ENCODE measurements around the gene YES1.
A peak's percentile ranks its signal among the peaks of the same experiment; 100 is the strongest.
"Not testable (repeated sequence)": the region's sequence is repeated elsewhere in the genome, so short reads cannot be mapped to it uniquely, and the experiment has no call there.

The YES1 gene

DNA sequence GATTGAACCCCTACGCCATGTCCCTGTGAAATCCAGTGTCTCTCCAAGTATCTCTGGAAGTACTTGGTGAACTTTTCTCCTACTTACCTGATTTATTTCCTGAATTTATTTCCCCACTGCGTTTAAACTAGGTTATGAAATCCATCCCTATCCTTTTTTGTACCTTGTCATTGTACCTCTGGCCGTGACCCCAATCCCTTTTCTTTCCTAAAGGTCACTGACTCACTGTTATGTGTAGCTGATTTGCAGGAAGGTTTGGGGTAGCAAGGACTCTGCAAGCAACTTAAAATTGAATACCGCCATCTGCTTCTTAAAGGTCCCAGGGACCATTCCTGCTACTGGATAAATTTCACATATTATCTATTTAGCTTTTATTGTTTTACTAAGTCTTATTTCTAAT lies 95.0 kb downstream of the YES1 start:
- no peak for DNase-seq

DNA sequence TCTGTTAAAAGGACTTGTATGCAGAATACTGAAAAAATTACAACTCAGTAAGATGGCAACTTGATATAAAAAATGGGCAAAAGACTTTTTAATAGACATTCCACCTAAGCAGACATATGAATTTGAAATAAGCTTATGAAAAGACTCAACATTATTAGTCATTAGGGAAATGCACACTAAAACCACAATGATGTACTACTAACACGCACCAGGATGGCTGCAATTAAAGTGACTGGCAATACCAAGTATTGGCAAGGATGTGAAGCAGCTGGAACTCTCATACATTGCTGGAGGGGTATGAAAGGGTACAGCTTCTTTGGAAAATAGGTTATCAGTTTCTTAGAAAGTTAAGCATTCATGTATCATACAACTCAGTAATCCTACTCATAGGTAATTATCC lies 96.4 kb downstream of the YES1 start:
- DNase-seq: peak; percentile 76

DNA sequence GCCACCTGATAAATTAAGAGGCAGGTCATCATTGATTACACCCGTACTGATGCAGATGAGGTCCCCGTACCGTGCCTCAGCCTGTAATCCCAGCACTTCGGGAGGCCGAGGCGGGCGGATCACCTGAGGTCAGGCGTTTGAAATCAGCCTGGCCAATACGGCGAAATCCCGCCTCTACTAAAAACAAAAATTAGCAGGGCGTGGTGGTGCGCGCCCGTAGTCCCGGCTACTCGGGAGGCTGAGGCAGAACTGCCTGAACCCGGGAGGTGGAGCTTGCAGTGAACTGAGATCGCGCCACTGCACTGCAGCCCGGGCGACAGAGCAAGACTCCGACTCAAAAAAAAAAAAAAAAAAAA lies 98.9 kb downstream of the YES1 start:
- DNase-seq: no peak

DNA sequence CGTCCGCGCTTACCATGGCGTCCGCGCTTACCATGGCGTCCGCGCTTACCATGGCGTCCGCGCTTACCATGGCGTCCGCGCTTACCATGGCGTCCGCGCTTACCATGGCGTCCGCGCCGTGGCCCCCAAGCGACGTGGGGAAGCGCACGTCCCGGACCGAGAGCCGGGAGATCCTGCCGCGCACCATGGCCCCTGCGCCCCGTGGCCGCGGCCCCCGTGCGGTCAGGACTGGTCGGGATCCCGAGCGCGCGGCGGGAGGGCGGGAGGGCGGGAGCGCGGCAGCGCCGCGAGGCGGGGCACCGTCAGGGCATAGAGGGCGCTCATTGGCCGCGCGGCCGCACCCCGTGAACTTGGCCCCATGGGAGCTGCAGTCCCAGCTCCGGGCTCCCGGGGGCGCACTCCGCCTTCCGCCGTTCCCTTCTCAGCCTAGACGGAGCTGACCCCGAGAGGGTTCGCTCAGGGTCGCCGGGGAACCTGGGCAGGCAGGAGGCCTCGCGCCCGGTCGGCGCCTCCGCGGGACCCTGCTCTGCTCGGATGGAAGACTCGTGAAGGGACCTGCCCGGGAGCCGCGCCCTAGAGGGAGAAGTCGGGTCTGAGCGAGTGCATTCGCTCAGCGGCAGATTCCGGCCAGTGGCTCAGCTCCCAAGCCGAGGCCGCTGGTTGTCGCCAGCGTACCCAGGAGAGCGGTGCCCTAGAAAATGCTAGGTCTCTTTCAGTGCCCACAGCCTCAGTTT lies 99.5 kb downstream of the YES1 start, which contains the start of gene ENOSF1:
ENOSF1 (minus strand) TSS at position 230 of the 734 bp plus-strand sequence; CDS start at position 187, 43 bp downstream.
- peak; percentile 89 for DNase-seq

DNA sequence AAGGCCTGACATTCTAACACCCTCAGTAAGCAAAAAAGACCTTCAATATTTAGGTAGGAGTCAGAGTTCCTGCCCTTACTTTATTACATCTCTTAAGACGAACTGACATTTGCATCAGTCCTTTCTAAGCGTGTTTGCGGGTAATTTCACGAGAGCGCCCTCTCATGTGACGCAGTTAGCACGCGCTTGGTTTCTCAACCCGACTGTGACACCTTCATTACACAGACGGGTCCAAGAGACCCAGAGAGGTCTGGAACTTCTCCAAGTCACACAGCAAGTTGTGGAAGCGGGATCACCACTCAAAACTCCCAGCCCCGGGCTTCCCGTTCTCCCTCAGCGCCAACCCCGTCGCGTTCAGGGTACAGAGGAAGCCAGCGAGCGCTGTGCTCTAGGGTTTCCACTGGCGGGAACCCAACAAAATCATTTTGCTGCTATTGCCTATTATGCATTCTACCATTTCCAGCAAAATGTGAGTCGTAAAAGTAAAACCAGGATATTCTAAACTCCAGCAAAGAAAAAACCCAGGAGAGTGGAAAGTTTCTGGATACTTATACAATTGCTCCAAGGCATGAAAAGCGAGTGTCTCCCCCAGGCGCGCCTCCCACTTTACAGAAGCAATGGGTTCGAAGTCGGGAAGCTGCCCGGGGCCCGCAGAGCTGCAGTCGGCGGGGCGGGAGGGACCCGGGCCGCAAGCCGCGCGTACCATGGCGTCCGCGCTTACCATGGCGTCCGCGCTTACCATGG lies 100.2 kb downstream of the YES1 start:
- DNase-seq: peak; percentile 83

DNA sequence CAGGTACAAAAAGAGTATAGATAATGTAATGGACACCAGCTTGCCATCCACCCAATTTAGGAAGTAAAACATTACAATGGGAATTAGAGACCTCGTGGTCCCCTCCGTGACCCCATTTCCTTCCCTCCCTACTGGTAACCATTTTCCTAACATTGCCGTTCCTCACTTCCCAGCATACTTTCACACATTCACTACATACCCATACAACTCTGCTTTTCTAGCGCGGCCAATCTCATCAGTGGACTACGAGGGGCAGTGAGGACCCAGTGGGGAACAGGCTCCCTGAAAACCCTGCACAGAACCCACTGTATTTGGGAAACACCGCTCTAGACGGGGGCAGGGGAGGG lies 100.8 kb downstream of the YES1 start:
- no peak for DNase-seq

DNA sequence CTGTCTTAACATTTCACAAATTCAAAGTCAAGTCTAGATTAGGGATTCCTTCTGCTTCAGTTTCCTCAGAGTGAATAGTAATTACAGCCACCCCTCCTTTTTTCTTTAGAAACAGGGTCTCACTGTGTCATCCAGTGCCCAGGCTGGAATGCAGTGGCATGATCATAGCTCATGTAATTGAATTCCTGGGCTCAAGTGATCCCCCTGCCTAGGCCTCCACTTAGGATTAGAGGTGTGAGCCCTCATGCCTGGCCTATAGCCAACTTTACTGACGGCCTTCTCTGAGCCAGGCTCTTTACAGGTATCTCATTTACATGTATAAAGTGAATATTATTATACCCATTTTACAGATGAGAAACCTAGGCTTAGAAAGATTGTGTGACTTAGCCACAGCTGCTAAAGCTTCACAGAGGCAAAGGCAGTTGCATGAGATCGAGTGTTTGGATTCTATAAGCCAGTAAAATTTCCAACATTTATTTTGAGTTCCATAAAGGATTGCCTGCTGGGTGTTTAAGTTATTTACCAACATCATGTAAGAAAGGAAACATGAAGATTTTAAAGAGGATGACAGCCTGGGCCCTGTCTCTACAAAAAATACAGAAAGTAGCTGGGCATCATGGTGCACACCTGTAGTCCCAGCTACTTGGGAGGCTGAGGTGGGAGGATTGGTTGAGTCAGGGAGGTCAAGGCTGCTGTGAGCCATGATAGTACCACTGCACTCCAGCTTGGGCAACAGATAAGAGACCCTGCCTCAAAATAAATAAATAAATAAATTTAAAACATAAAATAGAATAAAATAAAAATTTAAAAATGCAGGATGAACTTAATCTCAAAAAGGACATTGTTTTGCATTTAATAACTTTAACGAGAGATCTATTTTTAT lies 101.4 kb downstream of the YES1 start:
- no peak for DNase-seq

DNA sequence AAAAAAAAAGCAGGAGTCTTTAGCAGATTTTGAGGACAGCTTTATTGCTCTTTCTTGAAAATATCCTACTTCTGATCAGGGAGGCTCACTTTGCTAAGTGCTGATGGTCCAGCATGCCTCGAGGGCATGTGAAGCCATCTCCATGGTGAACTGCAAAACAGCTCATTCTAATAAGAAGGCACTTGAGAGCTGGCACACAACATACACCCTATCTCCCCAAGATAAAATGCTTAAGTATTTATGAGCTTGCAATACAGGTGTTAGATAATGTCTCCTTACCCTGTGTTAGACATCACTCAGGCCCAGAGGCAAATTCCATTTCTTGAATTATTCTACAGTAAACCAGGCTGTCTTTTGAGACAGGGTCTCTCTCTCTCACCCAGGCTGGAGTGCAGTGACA lies 102.3 kb downstream of the YES1 start:
- DNase-seq: no peak

DNA sequence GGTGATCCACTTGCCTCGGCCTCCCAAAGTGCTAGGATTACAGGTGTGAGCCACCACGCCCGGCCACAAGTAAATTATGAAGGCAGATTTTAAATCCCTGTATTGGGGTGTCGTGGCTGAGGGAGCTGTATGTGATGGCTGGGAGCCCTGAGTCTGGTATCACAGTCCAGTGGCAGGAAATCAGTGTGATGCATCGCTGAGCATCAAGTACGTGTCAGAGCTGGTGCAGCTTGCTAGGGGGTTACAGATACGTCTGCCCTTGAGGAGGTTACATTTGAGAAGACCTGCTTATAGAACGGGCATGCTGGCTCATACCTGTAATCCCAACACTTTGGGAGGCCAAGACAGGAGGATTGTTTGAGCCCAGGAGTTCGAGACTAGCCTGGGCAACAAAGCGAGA lies 103.9 kb downstream of the YES1 start:
- DNase-seq: no peak

DNA sequence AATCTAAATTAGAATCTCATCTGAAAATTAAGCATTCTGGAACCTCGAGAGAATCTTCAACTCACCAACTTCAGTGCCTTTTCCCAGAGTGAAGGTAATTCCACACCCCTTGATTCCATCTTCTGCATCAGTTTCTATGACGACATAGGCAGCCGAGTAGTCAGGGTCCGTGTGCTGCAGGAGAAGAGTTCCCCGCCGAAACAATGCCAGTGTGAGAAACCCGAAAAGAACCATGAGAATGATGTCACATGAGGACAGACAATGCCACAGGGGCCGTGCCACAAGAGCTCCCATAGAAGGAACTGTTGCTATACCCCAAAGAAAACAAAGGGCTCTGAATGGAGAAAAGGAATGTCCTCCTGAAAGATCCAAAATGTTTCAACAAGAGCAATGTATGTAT lies 105.6 kb downstream of the YES1 start:
- no peak for DNase-seq

DNA sequence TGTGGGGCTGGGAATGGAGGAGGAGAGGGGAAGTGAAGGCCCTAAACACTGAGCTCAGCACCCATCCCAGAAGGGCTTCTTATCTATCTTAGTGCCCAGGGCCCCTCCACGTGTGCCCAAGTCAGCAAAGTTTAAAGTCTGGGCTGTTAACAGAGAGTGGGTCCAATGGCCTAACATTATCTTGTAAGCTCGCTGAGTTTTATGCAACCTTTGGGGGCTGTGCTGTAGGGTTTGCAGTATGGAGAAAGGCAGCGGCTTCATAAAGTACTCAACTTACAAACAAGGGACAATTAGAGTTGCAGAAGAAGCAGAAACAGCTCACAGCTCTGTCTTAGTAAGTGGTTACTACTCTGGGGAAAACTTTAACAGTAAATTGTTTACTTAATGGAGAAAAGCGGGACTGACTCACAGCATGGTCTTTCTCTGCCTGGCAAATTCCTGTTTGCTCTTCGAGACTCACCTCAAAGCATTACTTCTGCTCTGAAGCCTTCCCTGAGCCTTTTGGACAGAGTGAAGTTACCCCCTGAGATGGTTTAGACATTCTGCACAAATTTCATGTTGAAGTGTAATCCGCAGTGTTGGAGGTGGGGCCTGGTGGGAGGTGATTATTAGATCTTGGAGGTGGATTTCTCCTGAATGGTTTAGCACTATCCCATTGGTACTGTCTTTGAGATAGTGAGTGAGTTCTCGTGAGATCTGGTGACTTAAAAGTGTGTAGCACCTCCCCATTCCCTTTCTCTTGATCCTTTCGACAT lies 108.7 kb downstream of the YES1 start:
- peak; percentile 54 for DNase-seq

DNA sequence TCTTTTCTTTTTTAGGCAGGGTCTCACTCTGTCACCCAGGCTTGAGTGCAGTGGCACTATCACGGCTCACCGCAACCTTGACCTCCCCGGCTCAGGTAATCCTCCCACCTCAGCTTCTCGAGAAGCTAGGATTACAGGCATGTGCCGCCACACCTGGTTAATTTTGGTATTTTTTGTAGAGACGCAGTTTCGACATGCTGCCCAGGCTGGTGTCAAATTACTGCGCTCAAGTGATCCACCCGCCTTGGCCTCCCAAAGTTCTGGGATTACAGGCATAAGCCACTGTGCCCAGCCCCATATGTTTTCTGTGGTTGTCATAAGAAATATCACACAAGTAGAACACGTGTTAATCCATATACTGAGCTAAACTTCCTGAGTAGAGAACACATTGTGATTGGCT lies 114.2 kb downstream of the YES1 start:
- DNase-seq: no peak

DNA sequence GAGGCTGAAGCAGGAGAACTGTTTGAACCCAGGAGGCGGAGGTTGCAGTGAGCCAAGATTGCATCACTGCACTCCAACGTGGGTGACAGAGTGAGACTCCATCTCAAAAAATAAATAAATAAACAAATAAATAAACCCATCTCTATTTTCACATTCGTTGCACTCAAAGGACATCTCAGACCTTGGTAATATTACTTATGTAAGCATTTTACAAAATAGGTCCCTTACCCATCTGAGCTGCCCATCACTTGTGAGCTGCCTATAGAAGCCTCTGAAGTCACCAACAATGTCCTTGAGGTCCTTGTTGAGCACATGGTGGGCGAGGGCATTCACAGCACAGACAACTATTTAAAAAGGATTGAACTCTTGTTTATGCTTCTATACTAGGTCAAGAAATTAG lies 115.0 kb downstream of the YES1 start:
- no peak for DNase-seq

DNA sequence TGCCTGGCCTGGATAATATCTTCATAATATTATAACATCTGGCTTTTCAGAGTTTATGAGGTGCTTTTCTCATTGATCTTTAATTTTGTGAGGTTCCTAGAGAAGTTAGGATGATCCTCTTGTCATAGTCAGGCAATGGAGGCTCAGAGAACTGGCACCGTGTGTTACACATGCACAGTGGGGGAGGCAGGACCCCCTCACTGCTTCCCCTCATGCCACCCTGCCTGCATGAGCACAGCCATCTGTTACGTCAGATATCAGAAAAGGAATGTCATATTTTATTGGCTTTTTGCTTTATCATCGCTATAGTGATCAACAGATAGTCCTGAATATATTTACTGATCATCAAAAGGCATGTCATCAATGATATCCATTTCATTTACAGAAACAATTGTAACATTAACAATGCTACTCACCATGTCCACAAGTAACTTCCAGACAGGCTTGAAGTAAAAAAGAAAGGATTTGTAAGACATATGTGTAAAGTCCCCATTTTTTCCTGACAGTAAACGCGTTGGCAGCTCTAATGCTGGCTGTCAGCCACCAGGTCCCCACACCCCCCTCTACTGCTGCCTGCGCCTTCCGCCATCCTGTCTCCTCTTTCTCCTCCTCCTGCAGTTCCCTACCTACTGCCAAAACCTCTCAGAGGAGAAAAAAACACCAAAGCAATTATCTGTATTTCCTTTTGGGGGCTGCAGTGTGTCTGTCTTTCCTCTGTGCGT lies 118.4 kb downstream of the YES1 start:
- no peak for DNase-seq

DNA sequence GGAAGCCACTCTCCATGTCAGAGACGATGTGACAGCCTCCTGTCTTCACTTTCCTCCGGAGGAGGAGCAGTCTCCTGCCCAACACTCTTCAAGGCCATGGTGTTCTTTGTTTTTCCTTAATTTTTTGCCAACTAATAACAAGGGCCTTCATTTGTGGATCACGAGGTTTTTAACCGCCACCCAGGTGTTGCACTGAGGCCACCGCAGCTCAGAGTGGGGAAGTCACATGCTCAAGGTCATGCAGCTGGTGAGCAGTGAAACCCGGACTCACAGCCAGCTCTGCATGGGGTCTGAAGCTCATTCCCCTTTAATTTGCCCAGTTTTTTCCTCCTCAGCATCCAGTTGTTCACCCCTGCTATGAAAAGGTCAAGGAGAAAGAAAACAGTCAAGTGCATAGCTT lies 119.2 kb downstream of the YES1 start:
- no peak for DNase-seq

DNA sequence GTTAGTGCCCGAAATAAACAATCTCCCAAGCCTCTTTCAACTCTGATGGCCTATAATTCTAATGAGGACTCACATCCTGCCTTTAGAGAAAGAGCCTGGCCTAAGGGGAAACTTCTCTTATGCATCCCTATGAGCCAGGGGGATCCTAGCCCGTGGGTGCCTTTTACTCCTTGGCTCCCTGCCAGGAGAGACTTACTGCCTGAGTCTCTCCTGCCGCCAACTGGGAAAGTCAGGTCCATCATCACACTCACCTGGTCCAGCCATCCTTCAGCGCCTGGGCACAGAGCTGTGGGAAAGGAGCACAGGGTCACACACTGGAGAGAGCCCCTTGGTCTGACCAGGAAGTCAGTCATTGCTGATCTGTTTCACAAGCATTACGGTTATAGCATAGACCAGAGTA lies 123.7 kb downstream of the YES1 start:
- DNase-seq: no peak

DNA sequence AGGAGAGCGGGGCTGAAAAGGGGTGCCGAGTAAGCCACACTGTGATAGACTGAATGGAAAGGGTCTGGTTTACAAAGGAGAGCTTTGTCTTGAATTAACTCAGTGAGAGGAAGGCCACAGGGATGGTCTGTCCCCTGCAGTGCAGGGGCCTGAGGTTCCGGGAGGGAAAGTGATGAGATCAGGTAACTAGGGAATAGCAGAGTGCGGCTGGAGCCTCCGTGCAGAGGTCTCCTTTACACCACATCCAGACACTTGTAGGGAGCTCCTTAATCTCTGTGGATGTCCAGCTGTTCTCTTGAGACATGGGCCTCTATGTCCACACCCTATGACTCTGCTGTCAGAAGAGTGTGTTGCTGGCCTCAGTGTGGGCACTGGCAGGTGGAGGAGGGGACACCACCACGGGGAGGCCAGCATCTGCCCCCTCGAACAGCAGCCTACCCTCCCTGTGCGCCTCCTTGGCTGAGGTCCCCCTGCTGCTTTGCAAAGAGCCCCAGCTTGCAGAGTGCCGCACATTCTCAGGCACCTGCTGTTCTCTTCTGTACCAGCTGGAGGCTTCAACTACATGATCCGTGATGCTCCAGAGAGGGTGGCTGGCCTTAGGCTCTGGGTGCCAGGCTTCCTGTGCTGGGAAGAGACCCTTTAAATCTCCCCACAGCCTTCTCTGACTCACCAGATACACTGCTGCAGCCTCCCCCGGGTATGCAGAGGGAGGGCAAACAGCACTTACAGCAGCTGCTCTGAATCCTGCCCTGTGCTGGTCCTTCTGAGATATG lies 125.5 kb downstream of the YES1 start:
- DNase-seq: no peak

DNA sequence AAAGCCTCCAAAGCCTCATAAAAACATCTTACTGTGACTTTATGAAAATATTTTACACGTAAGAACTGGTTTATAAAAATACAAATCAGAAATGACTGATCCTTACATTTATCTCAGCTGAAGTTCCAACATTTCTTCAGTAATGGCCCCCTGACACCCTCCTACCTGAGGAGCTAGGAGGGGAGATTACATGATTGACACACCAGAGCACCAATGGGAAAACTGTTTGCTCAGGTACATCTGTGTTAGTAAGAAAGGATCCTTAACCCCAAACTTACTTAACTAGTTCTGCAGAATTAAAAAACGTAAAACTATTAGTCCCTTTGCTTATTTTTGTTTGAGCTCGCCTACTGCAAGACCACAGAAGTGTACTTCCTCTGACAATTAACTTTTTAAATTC lies 126.6 kb downstream of the YES1 start:
- DNase-seq: no peak

DNA sequence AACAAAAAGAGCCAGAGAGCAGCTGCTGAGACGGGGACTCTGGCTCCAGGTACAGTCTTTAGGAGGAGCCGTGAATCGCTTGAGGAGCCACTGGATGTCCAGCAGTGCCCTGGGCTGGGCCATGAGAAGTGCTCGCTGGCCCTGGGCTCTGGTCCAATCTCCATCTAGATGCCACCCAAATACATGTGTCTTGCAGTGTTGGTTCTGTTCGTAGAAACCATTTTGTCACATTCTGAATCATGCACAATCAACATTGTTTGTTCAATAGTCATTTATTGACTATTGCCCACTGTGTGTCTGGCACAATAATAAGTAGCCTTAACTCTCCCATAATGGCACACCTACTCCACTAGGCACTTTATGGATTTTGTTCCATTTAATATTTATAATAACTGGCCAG lies 128.5 kb downstream of the YES1 start:
- no peak for DNase-seq

DNA sequence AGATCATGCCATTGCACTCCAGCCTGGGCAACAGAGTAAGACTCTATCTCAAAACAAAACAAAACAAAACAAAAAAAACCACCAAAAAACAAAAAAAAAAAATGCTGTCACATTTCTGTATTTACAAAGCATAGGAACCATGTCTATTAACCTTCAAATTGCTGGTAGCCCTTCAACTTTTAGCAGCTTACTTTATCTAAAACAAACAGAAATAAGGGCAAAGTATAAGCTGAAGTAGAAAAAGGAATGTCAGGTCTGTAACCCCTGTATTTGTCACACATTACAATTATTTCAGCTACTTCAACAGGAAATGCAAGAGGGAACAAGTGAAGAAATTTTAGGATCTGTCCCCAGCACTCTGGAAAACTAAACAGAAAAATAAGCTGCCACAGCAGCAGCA lies 129.2 kb downstream of the YES1 start:
- no peak for DNase-seq

DNA sequence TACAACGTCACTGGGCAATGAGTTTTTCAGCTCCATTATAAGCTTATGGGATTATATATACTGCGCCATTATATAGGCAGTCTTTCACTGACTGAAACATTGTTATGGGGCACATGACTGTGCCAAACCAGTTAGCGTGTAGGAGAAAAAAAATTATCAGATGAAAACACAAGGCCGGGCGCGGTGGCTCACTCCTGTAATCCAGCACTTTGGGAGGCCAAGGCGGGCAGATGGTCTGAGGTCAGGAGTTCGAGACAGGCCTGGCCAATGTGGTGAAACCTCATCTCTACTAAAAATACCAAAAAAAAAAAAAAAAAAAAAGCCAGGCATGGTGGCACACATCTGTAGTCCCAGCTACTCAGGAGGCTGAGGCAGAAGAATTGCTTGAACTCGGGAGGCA lies 129.6 kb downstream of the YES1 start:
- DNase-seq: not testable (repeated sequence)
